GM21381 (cell line): ENCODE results near the gene CDC14B.
"Not testable (repeated sequence)": the region's sequence is repeated elsewhere in the genome, so short reads cannot be mapped to it uniquely, and the experiment has no call there.

Experiments used
- ATAC-seq: cut with Tn5 transposase; IDR thresholded peaks from one replicate; pipeline ENCODE4 v1.9.1; 2021; ENCODE audit warnings: mild to moderate bottlenecking, moderate library complexity; ENCODE audit not compliant: unreplicated experiment

Gene CDC14B

GRCh38 chr9:96503918-96504317 lies 115.7 kb downstream of the CDC14B start:
- ATAC-seq = no peak

GRCh38 chr9:96503374-96503748 lies 116.3 kb downstream of the CDC14B start:
- ATAC-seq = not testable (repeated sequence)

GRCh38 chr9:96502539-96503373 lies 116.9 kb downstream of the CDC14B start:
- ATAC-seq = no peak

GRCh38 chr9:96501633-96502538 lies 117.8 kb downstream of the CDC14B start:
- ATAC-seq = no peak

GRCh38 chr9:96500696-96501632 lies 118.7 kb downstream of the CDC14B start:
- ATAC-seq = no peak

- ATAC-seq = no peak
These were observed 120.4 kb downstream of the CDC14B start for GRCh38 chr9:96499257-96499656.

- ATAC-seq = no peak
These were observed 120.8 kb downstream of the CDC14B start for GRCh38 chr9:96498796-96499195.

- no peak for ATAC-seq
These were observed 122.6 kb downstream of the CDC14B start for GRCh38 chr9:96497117-96497399.

GRCh38 chr9:96496368-96497116 lies 123.1 kb downstream of the CDC14B start:
- no peak for ATAC-seq

GRCh38 chr9:96495341-96495740 lies 124.3 kb downstream of the CDC14B start:
- ATAC-seq = no peak

GRCh38 chr9:96494215-96494800 lies 125.3 kb downstream of the CDC14B start:
- no peak for ATAC-seq

GRCh38 chr9:96493757-96494156 lies 125.9 kb downstream of the CDC14B start:
- ATAC-seq = no peak

GRCh38 chr9:96492993-96493531 lies 126.6 kb downstream of the CDC14B start:
- no peak for ATAC-seq

GRCh38 chr9:96491880-96492525 lies 127.6 kb downstream of the CDC14B start:
- no peak for ATAC-seq

GRCh38 chr9:96491079-96491879 lies 128.4 kb downstream of the CDC14B start:
- no peak for ATAC-seq

- no peak for ATAC-seq
These were observed 129.0 kb downstream of the CDC14B start for GRCh38 chr9:96490534-96491078.

- ATAC-seq = no peak
These were observed 130.1 kb downstream of the CDC14B start for GRCh38 chr9:96489482-96489979.

GRCh38 chr9:96487949-96488348 lies 131.7 kb downstream of the CDC14B start:
- no peak for ATAC-seq
